ENCODE measurements around the gene UBP1.

DNA sequence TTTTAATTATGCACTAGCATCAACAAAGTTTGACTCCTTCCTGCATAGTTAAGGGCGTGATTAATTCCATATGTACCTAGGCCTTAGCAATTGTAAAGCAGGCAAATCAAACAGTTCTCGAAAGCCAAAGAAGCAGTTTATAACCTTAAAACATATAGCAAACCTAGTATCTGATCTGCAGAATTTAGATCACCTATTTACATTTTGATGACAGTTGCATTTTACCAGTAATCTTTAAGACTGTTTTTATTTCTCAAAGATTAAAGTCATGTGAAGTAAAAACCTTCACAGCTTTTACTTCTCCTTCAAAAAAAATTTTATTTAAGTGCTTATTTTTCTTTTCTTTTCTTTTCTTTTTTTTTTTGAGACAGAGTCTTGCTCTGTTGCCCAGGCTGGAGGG lies 20.9 kb upstream of the UBP1 start:
- TF ChIP-seq, protein P1, sequence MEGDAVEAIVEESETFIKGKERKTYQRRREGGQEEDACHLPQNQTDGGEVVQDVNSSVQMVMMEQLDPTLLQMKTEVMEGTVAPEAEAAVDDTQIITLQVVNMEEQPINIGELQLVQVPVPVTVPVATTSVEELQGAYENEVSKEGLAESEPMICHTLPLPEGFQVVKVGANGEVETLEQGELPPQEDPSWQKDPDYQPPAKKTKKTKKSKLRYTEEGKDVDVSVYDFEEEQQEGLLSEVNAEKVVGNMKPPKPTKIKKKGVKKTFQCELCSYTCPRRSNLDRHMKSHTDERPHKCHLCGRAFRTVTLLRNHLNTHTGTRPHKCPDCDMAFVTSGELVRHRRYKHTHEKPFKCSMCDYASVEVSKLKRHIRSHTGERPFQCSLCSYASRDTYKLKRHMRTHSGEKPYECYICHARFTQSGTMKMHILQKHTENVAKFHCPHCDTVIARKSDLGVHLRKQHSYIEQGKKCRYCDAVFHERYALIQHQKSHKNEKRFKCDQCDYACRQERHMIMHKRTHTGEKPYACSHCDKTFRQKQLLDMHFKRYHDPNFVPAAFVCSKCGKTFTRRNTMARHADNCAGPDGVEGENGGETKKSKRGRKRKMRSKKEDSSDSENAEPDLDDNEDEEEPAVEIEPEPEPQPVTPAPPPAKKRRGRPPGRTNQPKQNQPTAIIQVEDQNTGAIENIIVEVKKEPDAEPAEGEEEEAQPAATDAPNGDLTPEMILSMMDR (IDR thresholded peaks at IDR 0.05; ENCODE audit: low read depth, low read length), result no peak
- no peak for TF ChIP-seq EZH2phosphoT487 (IDR thresholded peaks at IDR 0.05; ENCODE audit: low read depth)
